Colonic mucosa (tissue), 4 donors: ENCODE results near the gene F11. TPM values are rescaled to one million over a fixed set of nuclear protein-coding genes. Genes with fewer than 3 reads are reported as not detected.
"Not testable (repeated sequence)": the region's sequence is repeated elsewhere in the genome, so short reads cannot be mapped to it uniquely, and the experiment has no call there.

Source experiments
- DNase-seq: peaks from one replicate; pipeline ENCODE4 v3.0.0-alpha.2; 2020
- H3K27ac ChIP-seq: fragments of 200-600 bp; one replicate; pipeline ENCODE4 v1.8.0; 2021
- H3K27me3 ChIP-seq: fragments of 200-600 bp; one replicate; pipeline ENCODE4 v1.8.0; 2021
- H3K36me3 ChIP-seq: fragments of 200-600 bp; one replicate; pipeline ENCODE4 v1.8.0; 2021
- H3K4me1 ChIP-seq: fragments of 200-600 bp; one replicate; pipeline ENCODE4 v1.8.0; 2021; ENCODE audit warnings: mild to moderate bottlenecking
- H3K4me3 ChIP-seq: fragments of 200-600 bp; one replicate; pipeline ENCODE4 v1.8.0; 2021
- H3K9ac ChIP-seq, 2 donors: one replicate each; pipeline ENCODE4 v1.7.0; 2013; ENCODE audit warnings: control low read depth in 2 of 2, low read depth in 2 of 2, low read length in 2 of 2
- H3K9me3 ChIP-seq: fragments of 200-600 bp; one replicate; pipeline ENCODE4 v1.8.0; 2021
- intact Hi-C: fragments of 100-400 bp; cut with DNase I; formaldehyde crosslinking; loops from one replicate; pipeline ENCODE4 v1.14.1; 2022
- total RNA-seq, 2 donors: library from RNA; stranded (reverse); fragmentation: NEBNext Ultra II Directional in 1 of 2; extraction: Animal tissue kit (Norgen Biotek cat#: 25700) in 1 of 2; gene quantifications; one replicate each; pipeline ENCODE4 v1.2.1, GENCODE V29; 2021
- TF ChIP-seq, protein P1 (sequence below): fragments of 200-600 bp; IDR thresholded peaks from one replicate; pipeline ENCODE4 v1.8.0; 2022; ENCODE audit warnings: antibody characterized with exemption, mild to moderate bottlenecking
- donor health status: healthy.
- donor health status: DM: no; HTN: no; CAD: no.
- donor health status: DM: no; HTN: no; CAD: no.

Gene F11
- total RNA-seq, 2 donors from 2014 or later, result 0.48 to 0.54 TPM

DNA sequence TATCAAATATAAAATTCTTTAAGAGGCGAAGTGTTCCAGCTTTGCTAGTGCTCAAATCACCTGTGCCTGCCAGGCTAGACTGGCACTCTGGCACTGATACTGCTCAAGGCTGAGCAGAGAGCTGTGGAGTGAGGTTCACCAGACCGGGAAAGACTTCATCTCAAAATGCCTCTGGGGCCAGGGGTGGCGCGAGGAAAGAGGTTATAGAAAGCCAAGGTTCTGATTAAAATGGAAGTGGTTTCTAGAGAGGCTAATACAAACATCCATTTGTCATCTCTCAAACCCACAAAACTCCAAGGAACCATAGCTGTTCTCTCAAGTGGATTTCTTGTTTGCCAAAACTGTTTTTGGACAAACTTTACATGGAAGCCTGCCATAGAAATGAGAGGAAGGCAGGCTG is 41.5 kb downstream of the F11 start:
- intact Hi-C loops, result no loop called here
- Histone ChIP-seq H3K4me1 (no peaks in the 10 kb centered on the region), H3K9ac (no peak overlapping the region), H3K27ac (no peak overlapping the region), H3K4me3 (no peak overlapping the region), H3K9me3 (no peaks in the 10 kb centered on the region), H3K36me3 (no peaks in the 10 kb centered on the region), H3K27me3 (no peaks in the 10 kb centered on the region)
- TF ChIP-seq, protein P1, sequence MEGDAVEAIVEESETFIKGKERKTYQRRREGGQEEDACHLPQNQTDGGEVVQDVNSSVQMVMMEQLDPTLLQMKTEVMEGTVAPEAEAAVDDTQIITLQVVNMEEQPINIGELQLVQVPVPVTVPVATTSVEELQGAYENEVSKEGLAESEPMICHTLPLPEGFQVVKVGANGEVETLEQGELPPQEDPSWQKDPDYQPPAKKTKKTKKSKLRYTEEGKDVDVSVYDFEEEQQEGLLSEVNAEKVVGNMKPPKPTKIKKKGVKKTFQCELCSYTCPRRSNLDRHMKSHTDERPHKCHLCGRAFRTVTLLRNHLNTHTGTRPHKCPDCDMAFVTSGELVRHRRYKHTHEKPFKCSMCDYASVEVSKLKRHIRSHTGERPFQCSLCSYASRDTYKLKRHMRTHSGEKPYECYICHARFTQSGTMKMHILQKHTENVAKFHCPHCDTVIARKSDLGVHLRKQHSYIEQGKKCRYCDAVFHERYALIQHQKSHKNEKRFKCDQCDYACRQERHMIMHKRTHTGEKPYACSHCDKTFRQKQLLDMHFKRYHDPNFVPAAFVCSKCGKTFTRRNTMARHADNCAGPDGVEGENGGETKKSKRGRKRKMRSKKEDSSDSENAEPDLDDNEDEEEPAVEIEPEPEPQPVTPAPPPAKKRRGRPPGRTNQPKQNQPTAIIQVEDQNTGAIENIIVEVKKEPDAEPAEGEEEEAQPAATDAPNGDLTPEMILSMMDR, result no peak
- DNase-seq, result no peak

DNA sequence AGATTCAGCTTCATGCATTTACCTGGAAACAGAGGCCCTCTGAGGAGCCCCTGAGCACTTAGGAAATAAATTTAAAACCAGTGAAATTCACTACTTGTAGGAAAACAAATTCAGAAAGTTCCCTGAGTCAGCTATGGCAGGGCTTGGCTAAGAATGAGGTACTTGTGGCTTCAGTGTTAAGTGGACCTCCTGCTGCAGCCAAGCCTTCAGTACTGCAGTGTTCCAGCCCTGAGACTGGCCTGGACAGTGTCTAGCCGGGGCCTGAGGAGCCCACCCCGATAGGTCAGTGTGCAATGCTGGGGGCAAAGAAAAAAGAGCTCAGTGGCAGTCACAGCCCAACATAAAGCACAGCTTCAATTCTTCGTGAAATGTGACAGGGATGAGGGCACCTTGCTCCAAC is 41.9 kb downstream of the F11 start:
- no peaks in the 10 kb centered on the region for H3K9me3 ChIP-seq
- H3K27ac ChIP-seq, result no peak overlapping the region
- no peak for DNase-seq
- H3K36me3 ChIP-seq, result no peaks in the 10 kb centered on the region
- intact Hi-C loops, result no loop called here
- no peaks in the 10 kb centered on the region for H3K27me3 ChIP-seq
- TF ChIP-seq, protein P1, result no peak
- no peak overlapping the region for H3K9ac ChIP-seq
- no peak overlapping the region for H3K4me3 ChIP-seq
- H3K4me1 ChIP-seq, result no peaks in the 10 kb centered on the region

DNA sequence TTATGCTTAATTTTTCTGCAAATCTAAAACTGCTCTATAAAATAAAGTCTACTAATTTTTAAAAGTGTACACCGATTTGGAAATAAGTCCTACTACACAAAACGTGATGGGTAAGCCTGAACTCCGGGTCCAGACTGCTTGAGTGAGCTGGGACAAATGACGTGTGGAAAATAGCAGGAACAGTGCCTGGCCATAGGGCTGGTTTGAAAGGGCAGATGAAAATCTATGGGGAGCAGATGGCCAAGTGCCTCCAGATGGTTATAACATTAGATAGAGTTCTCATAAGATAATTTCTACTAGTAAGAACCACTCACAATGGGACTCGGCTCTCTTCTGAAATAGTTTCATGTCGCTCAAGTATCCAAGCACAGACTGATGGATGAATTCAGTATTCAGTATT is 52.5 kb downstream of the F11 start:
- intact Hi-C loops, result no loop called here
- H3K4me3 ChIP-seq, result no peak overlapping the region
- H3K9ac ChIP-seq, result no peak overlapping the region
- H3K27me3 ChIP-seq, result no peaks in the 10 kb centered on the region
- H3K36me3 ChIP-seq, result no peaks in the 10 kb centered on the region
- no peak overlapping the region for H3K27ac ChIP-seq
- H3K4me1 ChIP-seq, result no peaks in the 10 kb centered on the region
- TF ChIP-seq, protein P1, result no peak
- H3K9me3 ChIP-seq, result no peaks in the 10 kb centered on the region
- DNase-seq, result no peak

DNA sequence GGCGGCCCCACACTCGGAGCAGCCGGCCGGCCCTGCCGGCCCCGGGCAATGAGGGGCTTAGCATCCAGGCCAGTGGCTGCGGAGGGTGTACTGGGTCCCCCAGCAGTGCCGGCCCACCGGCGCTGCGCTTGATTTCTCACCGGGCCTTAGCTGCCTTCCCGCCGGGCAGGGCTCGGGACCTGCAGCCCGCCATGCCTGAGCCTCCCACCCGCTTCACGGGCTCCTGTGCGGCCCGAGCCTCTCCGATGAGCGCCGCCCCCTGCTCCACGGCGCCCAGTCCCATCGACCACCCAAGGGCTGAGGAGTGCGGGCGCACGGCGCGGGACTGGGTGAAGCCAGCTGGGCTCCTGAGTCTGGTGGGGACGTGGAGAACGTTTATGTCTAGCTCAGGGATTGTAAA is 58.7 kb downstream of the F11 start:
- DNase-seq, intact Hi-C loops, H3K9me3 ChIP-seq, H3K4me1 ChIP-seq, H3K27me3 ChIP-seq, H3K4me3 ChIP-seq, H3K36me3 ChIP-seq, H3K27ac ChIP-seq, H3K9ac ChIP-seq: not testable (repeated sequence)

DNA sequence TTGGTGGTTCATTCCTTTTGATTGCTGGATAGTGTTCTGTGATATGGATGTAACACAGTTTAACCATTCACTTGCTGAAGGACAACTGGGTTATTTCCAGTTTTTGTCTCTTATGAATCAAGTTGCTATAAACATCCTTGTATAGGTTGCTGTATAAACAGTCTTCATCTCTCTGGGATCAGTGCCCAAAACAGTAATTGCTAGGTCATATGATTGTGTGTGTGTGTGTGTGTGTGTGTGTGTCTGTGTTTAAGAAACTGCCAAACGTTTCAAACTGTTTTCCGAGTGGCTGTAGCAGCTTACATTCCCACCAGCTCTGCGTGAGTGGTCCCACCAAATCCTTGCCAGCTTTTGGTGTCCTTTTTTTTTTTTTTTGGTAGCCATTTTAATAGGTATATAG is 60.4 kb downstream of the F11 start:
- H3K4me1 ChIP-seq, result no peaks in the 10 kb centered on the region
- H3K27me3 ChIP-seq, result no peaks in the 10 kb centered on the region
- no peak for DNase-seq
- intact Hi-C loops, result no loop called here
- no peak overlapping the region for H3K9ac ChIP-seq
- no peaks in the 10 kb centered on the region for H3K9me3 ChIP-seq
- TF ChIP-seq, protein P1, result no peak
- H3K36me3 ChIP-seq, result no peaks in the 10 kb centered on the region
- no peak overlapping the region for H3K27ac ChIP-seq
- no peak overlapping the region for H3K4me3 ChIP-seq

DNA sequence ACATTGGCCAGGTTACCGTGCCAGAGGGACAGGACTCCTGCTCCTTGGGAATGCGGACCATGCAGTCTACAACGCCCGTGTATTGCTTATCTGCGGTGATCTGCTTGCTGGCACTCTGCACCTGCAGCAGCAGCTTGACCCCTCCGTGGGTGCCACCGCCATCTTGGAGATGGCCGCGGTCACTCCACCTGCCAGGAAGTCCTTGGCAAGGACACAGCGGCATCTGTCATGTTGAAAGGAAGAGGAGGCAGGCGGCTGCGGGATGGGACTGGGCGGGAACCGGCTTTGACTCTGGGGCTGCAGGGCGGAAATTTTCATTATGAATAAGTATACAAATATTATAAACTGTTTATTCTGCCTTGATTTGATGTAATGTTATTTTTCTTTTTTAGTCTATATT is 63.4 kb downstream of the F11 start:
- H3K36me3 ChIP-seq, result no peaks in the 10 kb centered on the region
- intact Hi-C loops, result no loop called here
- H3K4me3 ChIP-seq, result no peak overlapping the region
- H3K27me3 ChIP-seq, result no peaks in the 10 kb centered on the region
- no peak overlapping the region for H3K27ac ChIP-seq
- TF ChIP-seq, protein P1, result no peak
- H3K4me1 ChIP-seq, result no peaks in the 10 kb centered on the region
- no peaks in the 10 kb centered on the region for H3K9me3 ChIP-seq
- no peak overlapping the region for H3K9ac ChIP-seq
- DNase-seq, result no peak
